GM19238 (cell line): Measurements from ENCODE around the gene NFATC2.
A peak's percentile ranks its signal among the peaks of the same experiment; 100 is the strongest.

Source experiments
- DNase-seq: peaks from one replicate; pipeline ENCODE4 v3.0.0; 2011; ENCODE audit warnings: low spot score; ENCODE audit not compliant: insufficient read length

Gene NFATC2

DNA sequence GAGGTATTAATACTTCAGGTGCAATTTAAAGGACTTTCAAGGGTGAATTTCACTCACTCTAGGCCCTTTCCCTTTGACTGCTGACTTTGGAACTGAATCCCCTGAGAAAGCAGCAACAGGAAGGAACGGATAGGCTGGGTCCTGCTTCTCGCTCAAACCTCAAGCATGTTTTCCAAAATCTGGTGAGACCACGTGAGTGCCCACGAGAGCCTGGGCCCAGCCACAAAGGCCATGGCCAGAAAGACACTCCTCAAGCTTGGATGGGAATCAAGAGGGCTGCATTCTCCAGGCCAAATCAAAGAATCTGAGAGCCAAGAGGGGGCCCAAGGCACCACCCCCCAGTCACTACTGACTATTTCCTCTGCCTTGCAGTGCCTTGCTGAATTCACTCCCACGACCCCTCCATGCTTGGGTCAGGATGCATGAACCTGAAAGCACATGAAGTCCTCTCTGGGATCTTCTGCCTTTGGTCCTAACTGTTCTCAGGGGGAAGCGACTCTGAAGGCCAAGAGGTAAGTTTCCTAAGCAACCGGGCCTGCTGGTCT, 146.1 kb downstream of the NFATC2 start:
- no peak for DNase-seq

DNA sequence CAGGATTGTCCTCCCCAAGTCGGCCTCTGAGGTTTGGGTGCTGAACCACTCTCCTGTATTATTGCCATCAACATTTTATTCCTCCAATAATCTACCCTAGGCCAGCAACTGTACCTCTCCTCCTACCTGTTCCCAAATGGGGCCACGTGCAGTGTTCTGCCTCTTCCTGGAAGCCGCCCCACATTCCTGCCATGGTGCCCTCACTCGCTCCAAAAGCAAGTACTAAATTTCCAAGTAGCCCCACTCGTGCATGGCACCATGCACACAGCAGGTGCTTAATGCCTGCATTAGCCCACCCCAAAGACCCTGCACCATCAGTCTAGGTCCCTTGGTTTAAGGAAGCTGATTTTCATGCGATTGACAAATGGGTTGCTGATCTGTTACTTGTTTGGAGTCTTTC, 147.8 kb downstream of the NFATC2 start:
- no peak for DNase-seq

- DNase-seq = no peak
Observed at GRCh38 chr20:51393571-51393970, 148.9 kb downstream of the NFATC2 start.

DNA sequence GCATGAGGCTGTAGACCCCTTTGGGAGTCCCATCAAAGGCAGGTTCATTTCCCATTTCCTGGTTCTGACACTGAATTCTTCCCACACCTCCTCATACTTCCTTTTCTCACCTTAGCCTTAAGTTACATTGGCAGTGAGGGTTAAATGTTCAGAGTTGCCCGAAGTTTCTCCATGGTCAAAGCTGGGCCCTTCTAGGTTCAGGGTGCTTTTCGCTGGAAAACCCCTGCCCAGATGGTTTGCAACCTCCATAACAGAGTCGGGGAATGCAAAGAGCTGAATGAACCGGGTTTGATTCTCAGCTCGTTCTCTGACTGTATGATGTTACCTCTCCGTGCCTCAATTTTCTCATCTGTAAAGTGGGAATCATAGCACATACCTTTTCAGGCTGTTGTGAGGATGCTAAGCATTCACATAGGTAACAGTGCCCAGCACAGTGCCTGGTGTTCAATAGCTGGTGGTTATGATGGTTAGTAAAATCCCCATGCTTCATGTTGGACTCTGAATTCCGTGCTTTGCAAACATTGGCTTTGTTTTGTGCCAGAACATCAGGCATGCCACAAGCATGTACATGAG, 149.8 kb downstream of the NFATC2 start:
- no peak for DNase-seq

GRCh38 chr20:51391926-51392325, 150.6 kb downstream of the NFATC2 start:
- DNase-seq = no peak

GRCh38 chr20:51389543-51390264, 152.8 kb downstream of the NFATC2 start:
- DNase-seq = no peak

DNA sequence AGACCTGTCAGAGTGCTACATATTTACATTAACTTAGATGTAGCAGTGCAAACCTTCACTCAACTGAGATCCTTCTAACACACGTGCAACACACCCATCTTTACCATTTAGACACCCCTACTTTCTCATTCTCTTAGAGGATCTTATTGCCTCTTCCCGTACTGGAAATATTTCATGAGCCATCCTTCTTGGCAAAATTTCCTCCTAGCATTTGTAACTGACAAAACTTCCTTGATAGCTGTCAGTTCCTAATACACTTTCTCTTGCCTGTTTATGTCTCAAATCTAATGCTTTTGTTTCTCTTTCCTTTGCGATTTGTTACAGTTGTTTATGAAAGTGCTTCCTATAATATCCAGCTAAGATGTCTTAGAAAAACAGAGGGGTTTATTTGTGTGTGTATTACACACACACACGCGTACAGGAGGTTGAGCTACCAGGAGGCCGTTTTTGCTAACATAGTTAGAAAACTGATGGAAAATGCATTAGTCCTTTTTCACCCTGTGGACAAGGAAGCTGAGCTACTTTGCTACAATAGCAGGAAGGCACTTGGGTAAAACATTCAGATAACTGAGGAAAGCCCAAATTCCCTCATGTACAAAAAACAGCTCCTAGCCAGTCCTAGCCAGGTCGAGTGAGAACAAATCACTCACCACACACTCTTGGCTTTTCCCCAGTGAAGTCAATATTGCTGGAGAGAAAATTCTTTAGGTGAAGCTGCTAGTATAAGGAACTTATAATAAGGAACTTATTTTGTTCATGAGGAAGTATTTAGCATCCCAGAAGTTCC, 153.6 kb downstream of the NFATC2 start:
- DNase-seq = no peak

DNA sequence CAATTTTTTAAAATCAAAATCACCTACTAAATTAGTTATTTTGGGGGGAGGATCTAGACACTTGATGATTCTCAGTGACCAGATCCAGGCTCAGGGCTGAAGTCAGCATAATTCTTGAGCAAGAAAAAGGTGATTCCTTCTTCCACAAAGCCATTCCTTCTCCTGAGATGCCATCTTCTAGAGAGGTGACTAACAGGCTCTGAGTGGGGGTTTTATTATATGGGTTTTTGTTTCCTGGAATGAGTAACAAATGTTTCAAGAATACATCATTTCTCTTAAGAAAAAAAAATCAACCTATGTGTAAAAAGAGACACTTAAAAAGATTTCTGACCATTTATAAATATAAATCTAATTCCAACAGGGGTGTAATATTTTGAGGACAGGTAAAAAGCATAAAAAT, 154.3 kb downstream of the NFATC2 start:
- no peak for DNase-seq

DNA sequence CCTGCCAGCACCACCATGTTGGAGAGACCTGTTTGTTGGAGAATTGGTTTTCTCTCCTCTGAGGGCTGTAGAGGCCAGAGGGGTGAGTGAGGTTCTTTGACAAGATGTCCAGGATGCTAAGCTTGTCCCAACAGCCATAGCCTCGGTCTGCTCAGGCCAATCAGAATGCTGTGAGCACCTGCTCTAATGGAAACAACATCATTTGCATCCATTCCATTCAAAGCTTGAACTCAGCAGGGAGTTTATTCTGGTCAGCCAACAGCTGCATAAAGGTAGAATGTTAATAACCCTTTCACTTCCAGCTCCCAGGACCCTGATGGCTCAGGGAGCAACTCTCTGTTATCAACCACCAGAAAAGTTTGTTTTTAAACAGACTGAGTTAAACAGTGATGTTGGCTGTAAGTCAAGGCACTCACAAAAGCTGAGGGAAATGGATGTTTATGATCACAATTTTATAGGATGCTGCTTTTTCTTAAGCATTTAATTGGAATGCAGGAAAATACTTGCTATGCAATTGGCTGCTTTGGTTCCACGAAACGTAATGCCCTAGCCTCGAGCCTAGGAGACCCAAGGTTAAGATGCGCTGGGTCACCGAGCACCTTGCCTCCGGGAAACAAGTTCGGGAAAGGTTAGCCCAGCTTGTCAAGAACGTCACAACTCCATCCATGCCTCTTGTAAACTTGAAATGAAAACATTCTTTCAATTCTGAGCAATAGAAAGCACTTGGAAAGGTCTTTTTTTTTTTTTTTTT, 155.2 kb downstream of the NFATC2 start:
- no peak for DNase-seq

GRCh38 chr20:51386586-51386985, 155.9 kb downstream of the NFATC2 start:
- no peak for DNase-seq

GRCh38 chr20:51385646-51386530, 156.6 kb downstream of the NFATC2 start:
- DNase-seq = peak; percentile 41

- DNase-seq = no peak
Observed at GRCh38 chr20:51384875-51385274, 157.6 kb downstream of the NFATC2 start.

DNA sequence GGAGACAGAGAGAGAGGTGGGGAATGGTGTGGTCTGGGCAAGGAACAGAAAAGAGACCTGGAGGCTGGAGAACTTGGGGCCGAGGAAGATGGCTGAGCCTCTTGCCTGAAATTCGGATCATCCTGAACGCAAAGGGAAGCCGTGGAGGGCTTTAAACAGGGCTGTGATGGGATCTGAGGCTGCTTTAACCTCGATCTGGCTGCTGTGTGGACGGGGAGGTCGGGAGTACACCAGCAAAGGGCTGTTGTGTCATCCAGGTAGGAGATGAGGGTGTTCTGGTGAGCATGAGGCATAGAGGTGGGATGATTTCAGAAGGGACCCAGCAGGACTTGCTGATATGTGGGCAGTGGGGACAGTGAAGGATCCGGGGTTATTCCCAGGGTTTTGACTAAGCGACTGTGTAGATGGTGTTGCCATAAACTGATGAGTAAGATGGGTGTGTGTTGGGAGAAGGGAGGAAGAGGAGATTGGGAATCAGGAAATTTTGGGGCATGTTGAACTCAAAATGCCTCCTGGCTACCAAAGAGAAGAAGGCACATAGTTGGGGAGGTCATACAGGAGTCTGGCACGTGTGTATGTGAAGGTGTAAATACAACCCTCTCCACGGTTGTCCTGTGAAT, 158.5 kb downstream of the NFATC2 start:
- DNase-seq = no peak

DNA sequence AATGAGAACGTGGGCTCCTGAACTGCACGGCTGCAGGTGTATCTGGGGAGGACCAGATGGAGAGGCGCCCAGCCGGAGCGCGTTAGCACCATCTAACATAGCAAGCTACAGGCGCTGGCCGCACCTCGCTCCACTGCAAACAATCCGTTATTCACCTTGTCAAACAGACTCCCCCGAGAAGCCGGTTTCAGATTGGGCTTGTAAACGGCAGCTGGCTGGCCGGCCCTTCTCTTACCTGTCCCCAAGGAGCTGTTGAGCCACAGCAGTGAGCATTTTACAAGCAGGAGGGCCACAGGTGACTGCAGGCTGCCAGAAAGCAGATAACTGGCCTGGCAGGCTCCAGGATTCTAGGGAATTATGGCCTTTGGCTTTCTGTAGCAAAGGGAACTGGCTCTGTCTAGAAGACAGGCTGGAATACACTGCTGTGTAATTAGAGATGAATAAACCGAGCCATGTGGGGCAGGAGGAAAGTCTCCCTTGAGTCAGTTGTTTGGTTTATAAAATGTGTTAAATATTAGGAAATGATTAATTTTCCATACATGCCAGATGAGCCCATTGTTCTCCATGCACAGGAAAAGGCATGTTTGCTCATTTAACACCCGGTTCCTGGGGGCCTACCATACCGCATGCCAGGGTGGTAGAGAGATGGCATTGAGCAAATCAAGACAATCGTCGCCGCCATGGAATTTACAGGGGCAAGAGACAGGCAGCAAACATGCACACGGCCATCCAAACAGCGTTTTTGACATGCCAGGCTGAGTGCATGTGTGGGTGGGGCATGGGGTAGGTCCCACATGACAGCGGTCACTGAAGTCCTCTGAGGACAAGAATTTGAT, 159.3 kb downstream of the NFATC2 start:
- no peak for DNase-seq

DNA sequence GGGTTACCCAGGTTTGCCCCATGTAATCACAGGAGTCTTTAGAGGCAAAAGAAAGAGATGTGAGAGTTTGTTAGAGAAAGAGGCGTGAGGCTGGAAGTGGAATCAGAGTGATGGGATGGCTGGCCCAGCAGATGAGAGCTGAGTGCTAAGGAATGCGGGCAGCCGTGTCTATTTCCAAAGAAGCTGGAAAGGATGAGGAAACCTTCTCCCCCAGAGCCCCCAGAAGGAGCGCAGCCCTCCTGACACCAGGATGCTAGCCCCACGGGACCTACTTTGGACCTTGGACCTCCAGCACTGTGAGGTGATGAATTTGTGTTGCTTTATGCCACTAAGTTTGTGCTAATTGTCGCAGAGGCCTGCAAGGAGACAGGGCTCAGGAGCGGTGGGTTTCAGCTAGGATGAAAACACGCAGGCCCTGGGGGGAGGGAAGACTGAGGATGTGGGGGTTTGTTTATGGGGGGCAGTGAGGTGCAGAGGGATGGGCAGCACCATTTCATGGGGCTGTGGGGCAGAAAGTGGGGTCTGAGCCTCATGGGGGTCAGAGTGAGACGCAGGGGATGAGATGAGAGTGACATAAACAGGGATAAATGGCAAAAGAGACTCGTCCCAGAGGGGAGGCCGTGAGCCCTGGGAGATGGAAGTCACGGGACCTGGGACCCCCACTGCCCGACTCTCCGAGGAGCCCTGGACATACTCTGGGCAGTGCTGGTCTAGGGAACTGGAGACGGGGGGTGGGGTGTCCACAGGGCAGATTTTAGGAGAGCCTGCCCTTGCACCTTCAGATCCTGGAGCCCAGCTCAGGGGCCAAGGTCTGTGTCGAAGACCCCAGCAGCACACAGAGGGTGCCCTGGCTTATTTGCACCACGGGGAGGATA, 160.2 kb downstream of the NFATC2 start:
- no peak for DNase-seq

DNA sequence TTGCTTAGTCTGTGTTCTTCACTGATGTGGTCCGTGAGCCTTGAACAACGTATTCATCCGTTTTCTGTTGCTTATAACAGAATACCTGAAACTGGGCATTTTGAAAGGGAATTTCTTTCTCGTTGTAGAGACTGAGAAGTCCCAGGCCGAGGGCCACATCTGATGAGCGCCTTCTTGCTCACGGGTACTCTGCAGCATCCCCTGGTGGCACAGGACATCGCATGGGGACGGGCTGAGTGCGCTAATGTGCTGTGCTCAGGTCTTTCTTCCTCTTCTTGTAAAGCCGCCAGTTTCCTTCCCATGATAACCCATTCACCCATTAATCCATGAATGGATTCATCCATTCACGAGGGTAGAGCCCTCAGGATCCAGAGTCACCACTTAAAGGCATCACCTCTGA, 161.0 kb downstream of the NFATC2 start:
- no peak for DNase-seq

DNA sequence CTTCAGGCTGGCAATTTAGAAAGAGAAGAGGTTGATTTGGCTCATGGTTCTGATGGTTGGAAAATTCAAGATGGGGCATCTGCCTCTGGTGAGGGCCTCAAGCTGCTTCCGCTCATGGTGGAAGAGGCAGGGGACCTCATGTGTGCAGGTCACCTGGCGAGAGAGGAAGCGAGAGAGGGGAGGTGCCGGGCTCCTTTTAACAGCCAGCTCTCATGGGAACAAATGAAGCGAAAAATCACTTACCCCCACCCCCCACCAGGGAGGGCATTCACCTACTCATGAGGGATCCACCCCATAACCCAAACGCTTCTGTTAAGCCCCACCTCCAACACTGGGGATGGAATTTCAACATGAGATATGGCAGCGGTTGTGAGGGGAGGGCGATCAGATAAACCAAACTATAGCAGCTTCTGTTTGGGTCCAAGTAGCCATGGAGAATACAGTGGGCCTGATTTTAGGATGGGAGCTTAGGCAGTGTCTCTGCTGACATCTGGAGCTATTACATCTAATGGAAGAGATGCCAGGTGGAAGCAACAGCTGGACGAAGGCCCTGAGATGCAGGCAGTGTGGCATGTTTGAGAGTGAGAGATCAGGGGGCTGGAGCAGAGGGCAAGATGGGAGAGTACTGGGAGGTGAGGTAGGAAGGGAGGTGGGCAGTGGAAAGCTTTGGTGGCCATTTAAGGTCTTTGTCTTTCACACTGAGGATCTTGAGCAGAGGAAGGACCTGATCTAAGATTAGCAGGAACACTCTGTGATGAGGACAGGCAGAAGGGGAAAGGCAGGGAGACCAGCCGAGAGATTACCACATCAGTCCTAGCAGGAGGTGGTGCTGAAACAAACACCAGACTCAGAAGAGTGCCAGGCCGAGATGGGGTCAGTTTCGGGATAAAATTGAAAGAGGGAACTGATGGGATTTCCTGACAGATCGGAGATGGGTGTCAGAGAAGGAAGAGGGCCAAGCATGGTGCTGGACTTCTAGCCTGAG, 161.8 kb downstream of the NFATC2 start:
- DNase-seq = no peak
